A673 (cell line): Measurements from ENCODE around the gene TM6SF1. TPM values are rescaled to one million over a fixed set of nuclear protein-coding genes. Genes with fewer than 3 reads are reported as not detected.

Experiments
- BruUV-seq: library from RNA; stranded (reverse); fragments of 400-500 nt; replicated peaks from 2 replicates; lab custom pipeline; 2021; lab: Mats Ljungman, UMichigan
- CTCF ChIA-PET: fragments of 300-600 bp; sonication (Branson Sonifier 250); formaldehyde crosslinking; loops from one replicate; lab custom pipeline; 2022; ENCODE audit warnings: antibody characterized with exemption; lab: Charles Lee
- POLR2A ChIA-PET: fragments of 300-600 bp; sonication (Branson Sonifier 250); formaldehyde crosslinking; loops from one replicate; lab custom pipeline; 2022; ENCODE audit warnings: antibody characterized with exemption; ENCODE audit not compliant: low non-redundant PET; lab: Charles Lee
- DNase-seq: peaks from one replicate; pipeline ENCODE4 v3.0.0-alpha.2; 2015; ENCODE audit warnings: low spot score
- H3K27ac ChIP-seq: fragments of 200-600 bp; sonication (generic); 2 replicates; pipeline ENCODE4 v1.5.1; 2016; ENCODE audit warnings: mixed run types, low read depth, mild to moderate bottlenecking, mixed read lengths, antibody characterized with exemption, low read length; ENCODE audit not compliant: poor library complexity, severe bottlenecking
- H3K27me3 ChIP-seq: fragments of 200-600 bp; sonication (generic); replicated peaks from 2 replicates; pipeline ENCODE4 v1.6.1; 2017; ENCODE audit warnings: mixed run types, low read depth, mild to moderate bottlenecking, mixed read lengths, antibody characterized with exemption, low read length; ENCODE audit not compliant: insufficient read depth, poor library complexity
- H3K36me3 ChIP-seq: fragments of 200-600 bp; sonication (generic); 2 replicates; pipeline ENCODE4 v1.6.1; 2016; ENCODE audit warnings: mixed run types, mild to moderate bottlenecking, mixed read lengths, antibody characterized with exemption, low read length; ENCODE audit not compliant: insufficient read depth, poor library complexity, severe bottlenecking
- H3K4me1 ChIP-seq: fragments of 200-600 bp; sonication (generic); 2 replicates; pipeline ENCODE4 v1.6.1; 2017; ENCODE audit warnings: mixed run types, mild to moderate bottlenecking, mixed read lengths, antibody characterized with exemption, low read length; ENCODE audit not compliant: insufficient read depth, poor library complexity, severe bottlenecking
- H3K4me3 ChIP-seq: fragments of 200-600 bp; sonication (generic); 2 replicates; pipeline ENCODE4 v1.5.1; 2016; ENCODE audit warnings: low read depth, mixed run types, mild to moderate bottlenecking, mixed read lengths, low read length; ENCODE audit not compliant: poor library complexity, severe bottlenecking
- H3K9me3 ChIP-seq: fragments of 200-600 bp; sonication (generic); 2 replicates; pipeline ENCODE4 v1.6.1; 2016; ENCODE audit warnings: mixed run types, low read depth, mild to moderate bottlenecking, mixed read lengths, antibody characterized with exemption, low read length; ENCODE audit not compliant: poor library complexity, severe bottlenecking
- EZH2 ChIP-seq: fragments of 200-600 bp; sonication (generic); IDR thresholded peaks from 2 replicates; pipeline ENCODE4 v1.6.1; 2017; ENCODE audit warnings: borderline replicate concordance, low read depth, mild to moderate bottlenecking, mixed read lengths, antibody characterized with exemption, low read length; ENCODE audit not compliant: poor library complexity, severe bottlenecking
- intact Hi-C: fragments of 100-400 bp; cut with micrococcal nuclease; formaldehyde crosslinking; loops from one replicate; pipeline ENCODE4 v1.10.0; 2022; ENCODE audit not compliant: unreplicated experiment
- total RNA-seq: library from RNA; stranded (reverse); gene quantifications from 2 replicates; pipeline ENCODE4 v1.2.3, GENCODE V29; 2021
- TF ChIP-seq, protein P1 (sequence below): fragments of 300-800, 200-600 bp; sonication (generic); conservative IDR thresholded peaks from 2 replicates; pipeline ENCODE4 v1.5.1; 2017; ENCODE audit warnings: low read depth, mild to moderate bottlenecking, antibody characterized with exemption, low read length, moderate library complexity, mixed read lengths

The TM6SF1 gene
- total RNA-seq, 1 experiment from 2014 or later = 1.8 TPM

DNA sequence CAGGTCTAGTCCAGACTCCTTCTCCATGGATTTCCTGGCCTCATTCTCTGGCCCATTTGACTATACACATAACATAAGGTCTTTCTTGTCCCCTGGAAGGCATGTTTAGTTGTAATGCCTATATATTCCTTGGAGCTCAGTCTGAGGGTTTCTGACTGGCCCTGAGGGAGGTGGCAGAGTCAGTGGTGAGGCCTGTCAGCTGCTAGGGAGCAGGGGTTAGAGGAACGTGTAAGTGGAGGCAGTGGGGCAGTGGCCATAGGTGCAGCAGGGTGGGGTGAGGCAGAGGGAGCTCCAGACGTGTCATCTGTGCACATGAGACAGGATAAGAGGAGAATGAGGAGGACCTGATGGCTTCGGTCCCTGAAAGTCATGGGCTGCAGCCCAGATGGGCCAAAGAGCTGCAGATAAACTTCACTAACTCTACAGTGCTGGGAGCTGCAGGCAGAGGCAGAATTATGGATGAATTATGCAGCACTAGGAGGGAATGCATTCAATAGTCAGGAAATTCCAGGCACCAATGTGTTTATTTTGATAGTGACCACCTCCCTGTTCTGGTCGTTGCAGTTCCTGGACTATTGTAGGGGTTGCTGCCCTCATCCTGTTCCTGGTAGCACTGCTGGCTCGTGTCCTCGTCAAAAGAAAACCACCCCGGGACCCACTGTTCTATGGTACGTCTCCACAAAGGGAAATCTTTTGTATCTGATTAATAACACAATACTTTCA, 4.9 kb downstream of the TM6SF1 start:
- no peaks in the 10 kb centered on the region for H3K36me3 ChIP-seq
- intact Hi-C loops = no loop called here
- DNase-seq = no peak
- no peaks in the 10 kb centered on the region for H3K27me3 ChIP-seq
- POLR2A ChIA-PET = no interaction called here
- H3K9me3 ChIP-seq = no peaks in the 10 kb centered on the region
- H3K4me3 ChIP-seq = no peak overlapping the region
- CTCF ChIA-PET = no interaction called here
- TF ChIP-seq, protein P1, sequence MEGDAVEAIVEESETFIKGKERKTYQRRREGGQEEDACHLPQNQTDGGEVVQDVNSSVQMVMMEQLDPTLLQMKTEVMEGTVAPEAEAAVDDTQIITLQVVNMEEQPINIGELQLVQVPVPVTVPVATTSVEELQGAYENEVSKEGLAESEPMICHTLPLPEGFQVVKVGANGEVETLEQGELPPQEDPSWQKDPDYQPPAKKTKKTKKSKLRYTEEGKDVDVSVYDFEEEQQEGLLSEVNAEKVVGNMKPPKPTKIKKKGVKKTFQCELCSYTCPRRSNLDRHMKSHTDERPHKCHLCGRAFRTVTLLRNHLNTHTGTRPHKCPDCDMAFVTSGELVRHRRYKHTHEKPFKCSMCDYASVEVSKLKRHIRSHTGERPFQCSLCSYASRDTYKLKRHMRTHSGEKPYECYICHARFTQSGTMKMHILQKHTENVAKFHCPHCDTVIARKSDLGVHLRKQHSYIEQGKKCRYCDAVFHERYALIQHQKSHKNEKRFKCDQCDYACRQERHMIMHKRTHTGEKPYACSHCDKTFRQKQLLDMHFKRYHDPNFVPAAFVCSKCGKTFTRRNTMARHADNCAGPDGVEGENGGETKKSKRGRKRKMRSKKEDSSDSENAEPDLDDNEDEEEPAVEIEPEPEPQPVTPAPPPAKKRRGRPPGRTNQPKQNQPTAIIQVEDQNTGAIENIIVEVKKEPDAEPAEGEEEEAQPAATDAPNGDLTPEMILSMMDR = no peak
- TF ChIP-seq EZH2 = no peak
- no peak overlapping the region for H3K27ac ChIP-seq
- no TSS peak for BruUV-seq
- peaks cover 10% of the 10 kb centered on the region for H3K4me1 ChIP-seq

DNA sequence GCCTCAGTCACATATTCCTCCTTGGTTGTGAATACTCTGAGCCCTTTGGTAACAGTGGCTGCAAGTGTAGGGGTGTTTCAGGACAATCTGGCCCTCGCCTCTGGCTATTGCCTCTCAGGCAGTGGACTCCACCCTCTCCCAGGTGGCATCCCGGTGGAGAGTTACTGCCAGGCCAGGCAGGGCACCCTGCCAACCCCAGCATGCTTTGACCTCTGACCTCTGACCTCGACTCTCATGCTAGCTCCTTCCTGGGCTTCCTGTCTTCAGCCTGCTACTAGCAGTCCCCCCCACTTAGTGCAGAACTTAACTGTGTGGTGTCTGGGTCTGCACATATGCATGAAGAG, 5.5 kb downstream of the TM6SF1 start:
- no peak for DNase-seq
- TF ChIP-seq, protein P1 = no peak
- TF ChIP-seq EZH2 = no peak
- Histone ChIP-seq H3K27ac (no peak overlapping the region), H3K4me3 (no peak overlapping the region), H3K4me1 (peaks cover 10% of the 10 kb centered on the region), H3K9me3 (no peaks in the 10 kb centered on the region), H3K27me3 (no peaks in the 10 kb centered on the region), H3K36me3 (no peaks in the 10 kb centered on the region)
- CTCF ChIA-PET = no interaction called here
- BruUV-seq = no TSS peak
- POLR2A ChIA-PET = no interaction called here
- intact Hi-C loops = no loop called here

DNA sequence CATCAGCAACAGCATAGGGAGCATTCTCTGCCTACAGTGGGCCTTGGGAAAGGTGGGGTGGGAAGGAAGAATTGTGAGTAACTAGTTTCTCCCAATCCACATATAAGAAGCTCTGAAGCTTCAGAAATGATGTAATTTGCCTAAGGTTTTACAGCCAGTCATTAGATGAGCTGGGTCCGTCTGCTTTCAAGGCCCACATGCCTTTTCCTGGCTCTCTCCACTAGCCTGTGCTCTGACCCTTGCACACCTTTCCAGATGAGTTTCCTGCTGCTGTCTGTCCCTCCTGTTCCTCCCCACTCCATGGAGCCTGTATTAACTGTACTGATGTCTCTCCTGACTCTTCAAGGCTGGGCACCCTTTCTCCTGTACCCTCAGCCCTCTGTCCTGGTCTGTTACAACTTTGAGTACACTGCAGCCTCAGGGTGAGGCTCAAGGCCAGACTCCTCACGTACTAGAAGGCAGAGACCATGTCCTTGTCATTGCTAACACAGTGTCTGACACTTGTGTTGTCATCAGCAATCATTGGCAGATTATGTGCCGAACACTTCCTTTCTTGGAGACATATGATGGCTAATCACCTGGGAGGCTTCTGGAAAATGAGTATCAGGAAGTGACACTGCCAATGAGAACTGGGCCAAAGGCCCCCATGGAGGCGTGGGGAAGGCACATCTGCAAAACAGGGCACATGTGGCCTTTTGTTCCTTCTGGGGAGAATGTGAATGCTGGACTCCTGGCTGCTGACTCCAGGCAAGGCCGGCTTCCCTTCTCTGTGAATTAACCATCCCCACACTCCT, 6.6 kb downstream of the TM6SF1 start:
- no peaks in the 10 kb centered on the region for H3K4me1 ChIP-seq
- no peak overlapping the region for H3K4me3 ChIP-seq
- H3K9me3 ChIP-seq = no peaks in the 10 kb centered on the region
- no peaks in the 10 kb centered on the region for H3K36me3 ChIP-seq
- DNase-seq = no peak
- H3K27me3 ChIP-seq = no peaks in the 10 kb centered on the region
- BruUV-seq = no TSS peak
- TF ChIP-seq, protein P1 = no peak
- TF ChIP-seq EZH2 = no peak
- ChIA-PET POLR2A (no interaction called here), CTCF (no interaction called here)
- intact Hi-C loops = no loop called here
- no peak overlapping the region for H3K27ac ChIP-seq
